K562 (cell line): ENCODE data around the gene RNF186. TPM values are rescaled to one million over a fixed set of nuclear protein-coding genes. Genes with fewer than 3 reads are reported as not detected.

Experiments used
- ATAC-seq: fragments of 200-7000 bp; cut with Tn5 transposase; 3 replicates; pipeline ENCODE4 v1.9.1; 2020; ENCODE audit warnings: moderate library complexity
- BruUV-seq: library from RNA; stranded (reverse); fragments of 400-500 nt; replicated peaks from 2 replicates; lab custom pipeline; 2021; lab: Mats Ljungman, UMichigan
- CTCF ChIA-PET: fragments of 300-600 bp; formaldehyde crosslinking; extraction: SDS; loops from one replicate; lab custom pipeline; 2021; ENCODE audit warnings: low intra/inter-chr PET ratio; lab: Yijun Ruan, JAX
- POLR2A ChIA-PET: fragments of 300-600, 350-650 bp; sonication (Branson Sonifier 250); formaldehyde crosslinking; extraction: SDS; loops from one replicate; lab custom pipeline; 2021; ENCODE audit warnings: antibody characterized with exemption, inconsistent platforms; lab: Yijun Ruan, JAX
- DNase-seq, 4 experiments: peaks; one replicate each; pipeline versions ENCODE4 v3.0.0 to v3.0.0-alpha.2; 2011 to 2018; ENCODE audit warnings: low spot score in 3 of 4, mixed read lengths in 3 of 4; ENCODE audit errors: extremely low read depth in 1 of 4
- FAIRE-seq: peaks from 2 replicates; lab custom pipeline; 2011; peaks lifted over from hg19 to GRCh38; lab: Jason Lieb, UNC
- H2AFZ ChIP-seq: 2 replicates; pipeline ENCODE4 v1.6.0; 2011; ENCODE audit warnings: low read depth, low read length, control low read depth, inconsistent platforms
- H3K27ac ChIP-seq: fragments of 200-600 bp; 3 replicates; pipeline ENCODE4 v1.8.0; 2011; ENCODE audit warnings: low read depth, mild to moderate bottlenecking, control low read depth, inconsistent platforms, low read length, moderate library complexity, mixed read lengths; ENCODE audit errors: extremely low read depth
- H3K27me3 ChIP-seq, 2 experiments: fragments of 300-600 bp in 1 of 2; 2 replicates in 1 of 2; 3 replicates in 1 of 2; pipeline versions ENCODE4 v1.6.0 to v1.8.0; 2011; ENCODE audit warnings: inconsistent platforms in 2 of 2, low read length in 2 of 2, mild to moderate bottlenecking in 1 of 2, mixed read lengths in 1 of 2, moderate library complexity in 1 of 2; ENCODE audit not compliant: control insufficient read depth in 2 of 2, insufficient read depth in 2 of 2
- H3K36me3 ChIP-seq: fragments of 300-600 bp; 3 replicates; pipeline ENCODE4 v1.8.0; 2011; ENCODE audit warnings: mild to moderate bottlenecking, low read length, inconsistent platforms; ENCODE audit not compliant: control insufficient read depth, insufficient read depth
- H3K4me1 ChIP-seq, 2 experiments: fragments of 200-600 bp in 1 of 2; replicated peaks in 1 of 2; 2 replicates in 1 of 2; 3 replicates in 1 of 2; pipeline versions ENCODE4 v1.5.1 to v1.8.0; 2011; ENCODE audit warnings: inconsistent platforms in 2 of 2, low read length in 2 of 2, mild to moderate bottlenecking in 1 of 2, mixed read lengths in 1 of 2, moderate library complexity in 1 of 2; ENCODE audit not compliant: control insufficient read depth in 2 of 2, insufficient read depth in 2 of 2
- H3K4me2 ChIP-seq: 2 replicates; pipeline ENCODE4 v1.6.1; 2011; ENCODE audit warnings: low read length, control low read depth, inconsistent platforms, mixed read lengths; ENCODE audit not compliant: insufficient read depth
- H3K4me3 ChIP-seq: fragments of 200-600 bp; sonication (generic), shearing (Covaris generic); 2 replicates; pipeline ENCODE4 v1.5.1; 2016; ENCODE audit warnings: control low read depth, inconsistent platforms
- H3K79me2 ChIP-seq: fragments of 200-600 bp; 3 replicates; pipeline ENCODE4 v1.8.0; 2011; ENCODE audit warnings: low read length, inconsistent platforms; ENCODE audit not compliant: control insufficient read depth, insufficient read depth
- H3K9ac ChIP-seq, 2 experiments: 2 replicates each; pipeline versions ENCODE4 v1.6.0 to v1.6.1; 2011; ENCODE audit warnings: low read depth in 2 of 2, low read length in 2 of 2, control low read depth in 1 of 2, inconsistent platforms in 1 of 2, mild to moderate bottlenecking in 1 of 2, mixed read lengths in 1 of 2; ENCODE audit not compliant: insufficient read depth in 1 of 2
- H3K9me1 ChIP-seq: one replicate; pipeline ENCODE4 v1.6.0; 2011; ENCODE audit warnings: inconsistent platforms, mild to moderate bottlenecking, low read length, moderate library complexity; ENCODE audit not compliant: control insufficient read depth, insufficient read depth
- H3K9me3 ChIP-seq: replicated peaks from 2 replicates; pipeline ENCODE4 v1.5.1; 2011; ENCODE audit warnings: low read depth, low read length, inconsistent platforms; ENCODE audit not compliant: control insufficient read depth, insufficient read depth
- H4K20me1 ChIP-seq: replicated peaks from 2 replicates; pipeline ENCODE4 v1.6.1; 2011; ENCODE audit warnings: low read length, inconsistent platforms, mixed read lengths; ENCODE audit not compliant: control insufficient read depth, insufficient read depth
- CBFB ChIP-seq: sonication (generic); formaldehyde crosslinking; IDR thresholded peaks from 2 replicates; pipeline ENCODE4 v1.4.0; 2020; ENCODE audit warnings: mild to moderate bottlenecking, missing genetic modification reagents
- DMBX1 ChIP-seq: fragments of 250-450 bp; sonication (Bioruptor Pico); IDR thresholded peaks from 2 replicates; pipeline ENCODE4 v1.8.0; 2022; ENCODE audit warnings: inconsistent platforms, mild to moderate bottlenecking, moderate library complexity, borderline replicate concordance
- E2F3 ChIP-seq: fragments of 250-450 bp; sonication (Bioruptor Pico); IDR thresholded peaks from 2 replicates; pipeline ENCODE4 v1.4.0; 2020; ENCODE audit warnings: mild to moderate bottlenecking
- FOSL1 ChIP-seq: fragments of 200-800 bp; sonication (Bioruptor generic); conservative IDR thresholded peaks from 2 replicates; pipeline ENCODE4 v1.6.1; 2016; ENCODE audit warnings: missing genetic modification characterization, missing compliant biosample characterization
- FOXA1 ChIP-seq: fragments of 450-650 bp; IDR thresholded peaks from 2 replicates; pipeline ENCODE4 v1.6.1; 2016; ENCODE audit warnings: mild to moderate bottlenecking, borderline replicate concordance
- HDAC2 ChIP-seq: fragments of 450-650 bp; IDR thresholded peaks from 2 replicates; pipeline ENCODE4 v1.6.1; 2016; ENCODE audit warnings: mild to moderate bottlenecking
- KLF13 ChIP-seq: fragments of 450-650 bp; IDR thresholded peaks from 2 replicates; pipeline ENCODE4 v1.6.1; 2016; ENCODE audit warnings: missing genetic modification characterization, low read depth, mild to moderate bottlenecking, missing compliant biosample characterization, moderate library complexity, borderline replicate concordance
- TEAD1 ChIP-seq, 2 experiments: fragments of 450-650 bp in 1 of 2; sonication (generic) in 1 of 2; formaldehyde crosslinking; IDR thresholded peaks; 2 replicates each; pipeline versions ENCODE4 v1.4.0 to v1.8.0; 2020 to 2022; ENCODE audit warnings: mild to moderate bottlenecking in 2 of 2, missing genetic modification reagents in 1 of 2
- ZNF512 ChIP-seq: IDR thresholded peaks from 2 replicates; pipeline ENCODE4 v1.6.1; 2016; ENCODE audit warnings: missing genetic modification characterization, missing compliant biosample characterization
- WGBS: fragments of 100-300 bp; shearing (Covaris generic); methylation state at CpG from one replicate; pipeline ENCODE4 v1.1.6; 2016; ENCODE audit warnings: low coverage, mixed read lengths; ENCODE audit not compliant: insufficient coverage; ENCODE audit errors: missing lambda C conversion rate; 5-methylcytosine and 5-hydroxymethylcytosine counted together
- in situ Hi-C: fragments of 300-500 bp; cut with MboI; formaldehyde crosslinking; loops from 4 replicates; pipeline ENCODE4 v1.15.0; 2018; ENCODE audit warnings: inconsistent platforms, mixed read lengths
- intact Hi-C: fragments of 100-400 bp; cut with micrococcal nuclease; formaldehyde crosslinking; loops from 2 replicates; pipeline ENCODE4 v1.14.2; 2022
- polyA plus RNA-seq, 8 experiments: library from polyadenylated mRNA; depleted of rRNA in 4 of 8; stranded (reverse) in 5 of 8; unstranded in 3 of 8; fragments of >200 nt; fragmentation: Nextera tagmentation in 2 of 8; fragmentation: Illumina TruSeq in 1 of 8; extraction: Ambion mirVana in 2 of 8; extraction: Trizol in 1 of 8; gene quantifications; 2 replicates each; pipeline versions ENCODE4 v1.2.1 to v1.2.3, GENCODE V29; 2011 to 2014; ENCODE audit warnings: inconsistent platforms in 1 of 8, missing spikeins in 1 of 8
- total RNA-seq, 7 experiments: library from RNA; depleted of rRNA in 6 of 7; stranded (reverse); fragments of >200 nt in 6 of 7; fragmentation: Illumina TruSeq in 2 of 7; extraction: Trizol in 2 of 7; gene quantifications; 2 replicates each; pipeline versions ENCODE4 v1.2.1 to v1.2.3, GENCODE V29; 2011 to 2021; ENCODE audit warnings: low replicate concordance in 1 of 7

The RNF186 gene
- total and polyA plus RNA-seq, 9 of the 15 experiments (the other 6 are each of a cell fraction or from before 2014, with no cell fraction given): not detected

- DNase-seq (no peak), FAIRE-seq (no peak), ATAC-seq (no peak)
- Histone ChIP-seq H3K27ac (no peak overlapping the region), H3K36me3 (no peaks in the 10 kb centered on the region), H3K27me3 (peaks cover 8 to 10% of the 10 kb centered on the region in 2 experiments), H3K4me3 (no peak overlapping the region), H3K79me2 (no peaks in the 10 kb centered on the region), H3K9me3 (no peaks in the 10 kb centered on the region), H3K9ac (no peak overlapping the region), H2AFZ (no peak overlapping the region), H3K4me1 (no peaks in the 10 kb centered on the region), H3K9me1 (no peaks in the 10 kb centered on the region), H3K4me2 (no peak overlapping the region), H4K20me1 (no peaks in the 10 kb centered on the region)
- POLR2A ChIA-PET: interaction anchor here (0.6 to 1.6 kb wide), 5 partner anchors 9 to 272 kb away, joined by 3 to 5 read pairs (median 3); no protein-coding TSS in a partner anchor
- intact Hi-C loops: no loop called here
- in situ Hi-C loops: no loop called here
- 0% methylated on average over 1 of the region's 1 CpG for WGBS
- CTCF ChIA-PET: no interaction called here
- TF ChIP-seq TEAD1 (CRISPR knock-in tag; IDR thresholded peaks at IDR 0.05): no peak
- TF ChIP-seq DMBX1: no peak
- TF ChIP-seq KLF13 (tag): no peak
- no peak for TF ChIP-seq HDAC2
- no peak for TF ChIP-seq CBFB (CRISPR knock-in tag)
- TF ChIP-seq FOXA1: no peak
- no peak for TF ChIP-seq FOSL1 (tag)
- no TSS peak for BruUV-seq
Measured at GRCh38 chr1:19852036-19852435, 37.0 kb upstream of the RNF186 start.

GRCh38 chr1:19850214-19850613, 35.1 kb upstream of the RNF186 start:
- no peak overlapping the region for H3K4me3 ChIP-seq
- POLR2A ChIA-PET: no interaction called here
- H3K9ac ChIP-seq: no peak overlapping the region
- no peak overlapping the region for H3K4me2 ChIP-seq
- no peaks in the 10 kb centered on the region for H3K79me2 ChIP-seq
- 13% methylated on average over 7 of the region's 7 CpGs for WGBS
- no peak overlapping the region for H2AFZ ChIP-seq
- peaks cover 19 to 25% of the 10 kb centered on the region in 2 experiments for H3K27me3 ChIP-seq
- no peak for DNase-seq
- in situ Hi-C loops: no loop called here
- H3K9me1 ChIP-seq: no peaks in the 10 kb centered on the region
- TF ChIP-seq ZNF512 (tag) (no peak), E2F3 (CRISPR knock-in tag) (no peak)
- ATAC-seq: no peak
- BruUV-seq: no TSS peak
- no peaks in the 10 kb centered on the region for H3K4me1 ChIP-seq
- H3K36me3 ChIP-seq: no peaks in the 10 kb centered on the region
- intact Hi-C loops: no loop called here
- no peak for FAIRE-seq
- no peaks in the 10 kb centered on the region for H3K9me3 ChIP-seq
- no peaks in the 10 kb centered on the region for H4K20me1 ChIP-seq
- H3K27ac ChIP-seq: no peak overlapping the region
- CTCF ChIA-PET: no interaction called here
